HepG2 (cell line): ENCODE data around the gene FITM1. TPM values are rescaled to one million over a fixed set of nuclear protein-coding genes. Genes with fewer than 3 reads are reported as not detected.

Experiments used
- AHR ChIP-seq: IDR thresholded peaks from 2 replicates; pipeline ENCODE4 v1.6.1; 2018; ENCODE audit warnings: missing genetic modification reagents, missing compliant biosample characterization
- ATAD3A ChIP-seq: sonication (generic); formaldehyde crosslinking; IDR thresholded peaks from 2 replicates; pipeline ENCODE4 v1.4.0; 2020; ENCODE audit warnings: missing genetic modification reagents
- ATF3 ChIP-seq: sonication (generic); formaldehyde crosslinking; IDR thresholded peaks from 2 replicates; pipeline ENCODE4 v1.4.0; 2020; ENCODE audit warnings: missing genetic modification reagents
- ATF5 ChIP-seq: sonication (generic); formaldehyde crosslinking; IDR thresholded peaks from 2 replicates; pipeline ENCODE4 v1.4.0; 2020; ENCODE audit warnings: mild to moderate bottlenecking, low read depth, missing genetic modification reagents
- ELF1 ChIP-seq: sonication (generic); formaldehyde crosslinking; IDR thresholded peaks from 2 replicates; pipeline ENCODE4 v1.4.0; 2020; ENCODE audit warnings: missing genetic modification reagents
- EZH2 ChIP-seq: conservative IDR thresholded peaks from 2 replicates; pipeline ENCODE4 v1.6.1; 2012; ENCODE audit warnings: mild to moderate bottlenecking, low read depth, low read length, moderate library complexity
- FOSL1 ChIP-seq: sonication (generic); formaldehyde crosslinking; IDR thresholded peaks from 2 replicates; pipeline ENCODE4 v1.9.0; 2021; ENCODE audit warnings: missing genetic modification reagents, borderline replicate concordance
- FOXK2 ChIP-seq: fragments of 450-650 bp; IDR thresholded peaks from 2 replicates; pipeline ENCODE4 v1.6.1; 2016
- HMGA1 ChIP-seq: sonication (generic); formaldehyde crosslinking; conservative IDR thresholded peaks from 2 replicates; pipeline ENCODE4 v1.4.0; 2020; ENCODE audit warnings: missing genetic modification reagents
- HNF4A ChIP-seq: sonication (generic); formaldehyde crosslinking; IDR thresholded peaks from 2 replicates; pipeline ENCODE4 v1.4.0; 2020; ENCODE audit warnings: missing genetic modification reagents
- HNF4G ChIP-seq, 2 experiments: sonication (generic) in 1 of 2; formaldehyde crosslinking in 1 of 2; IDR thresholded peaks; 2 replicates each; pipeline versions ENCODE4 v1.4.0 to v1.6.1; 2011 to 2020; ENCODE audit warnings: borderline replicate concordance in 2 of 2, low read depth in 2 of 2, mild to moderate bottlenecking in 2 of 2, low read length in 1 of 2, missing genetic modification reagents in 1 of 2, moderate library complexity in 1 of 2
- NCOA1 ChIP-seq: sonication (generic); formaldehyde crosslinking; IDR thresholded peaks from 2 replicates; pipeline ENCODE4 v1.9.0; 2021; ENCODE audit warnings: missing genetic modification reagents
- NFIC ChIP-seq: IDR thresholded peaks from 2 replicates; pipeline ENCODE4 v1.6.1; 2012; ENCODE audit warnings: mild to moderate bottlenecking, low read length, inconsistent platforms
- PCBP2 ChIP-seq: fragments of 200-400 bp; formaldehyde crosslinking; optimal IDR thresholded peaks from 2 replicates; pipeline ENCODE3; 2018; ENCODE audit warnings: low read length, low read depth; ENCODE audit not compliant: poor library complexity, severe bottlenecking
- ZBTB46 ChIP-seq: sonication (generic); formaldehyde crosslinking; IDR thresholded peaks from 2 replicates; pipeline ENCODE4 v1.4.0; 2020; ENCODE audit warnings: mild to moderate bottlenecking, missing genetic modification reagents, borderline replicate concordance
- ZFX ChIP-seq: sonication (generic); formaldehyde crosslinking; IDR thresholded peaks from 2 replicates; pipeline ENCODE4 v1.4.0; 2020; ENCODE audit warnings: mild to moderate bottlenecking, low read depth, missing genetic modification reagents, moderate library complexity
- ZNF136 ChIP-seq: sonication (generic); formaldehyde crosslinking; IDR thresholded peaks from 2 replicates; pipeline ENCODE4 v1.8.1; 2022; ENCODE audit warnings: low read depth, mild to moderate bottlenecking, moderate library complexity, missing genetic modification reagents
- ZNF296 ChIP-seq: sonication (generic); formaldehyde crosslinking; conservative IDR thresholded peaks from 2 replicates; pipeline ENCODE4 v1.5.0; 2020; ENCODE audit warnings: mild to moderate bottlenecking, missing genetic modification reagents
- ZNF619 ChIP-seq: sonication (generic); formaldehyde crosslinking; IDR thresholded peaks from 2 replicates; pipeline ENCODE4 v1.4.0; 2020; ENCODE audit warnings: mild to moderate bottlenecking, missing genetic modification reagents
- ZSCAN31 ChIP-seq: sonication (generic); formaldehyde crosslinking; IDR thresholded peaks from 2 replicates; pipeline ENCODE4 v1.5.0; 2020; ENCODE audit warnings: low read depth, mild to moderate bottlenecking, missing genetic modification reagents
- polyA plus RNA-seq, 8 experiments: library from polyadenylated mRNA; depleted of rRNA in 3 of 8; stranded (reverse) in 7 of 8; unstranded in 1 of 8; fragments of >200 nt; fragmentation: Illumina TruSeq in 4 of 8; extraction: Trizol in 4 of 8; gene quantifications; 2 replicates each; pipeline versions ENCODE4 v1.2.1 to v1.2.3, GENCODE V29; 2011 to 2016; ENCODE audit warnings: low read depth in 4 of 8, missing spikeins in 1 of 8, mixed read lengths in 1 of 8; ENCODE audit not compliant: insufficient read depth in 1 of 8
- total RNA-seq, 5 experiments: library from RNA; depleted of rRNA; stranded (reverse); fragments of >200 nt; fragmentation: Illumina TruSeq; extraction: Trizol; gene quantifications; 2 replicates each; pipeline ENCODE4 v1.2.3, GENCODE V29; 2016; ENCODE audit warnings: low read depth in 1 of 5
- TF ChIP-seq, protein P1 (sequence below): sonication (generic); formaldehyde crosslinking; IDR thresholded peaks from 2 replicates; pipeline ENCODE4 v1.5.0; 2020; ENCODE audit warnings: mild to moderate bottlenecking, missing genetic modification reagents, borderline replicate concordance
- TF ChIP-seq, protein P2 (sequence below): IDR thresholded peaks from 2 replicates; pipeline ENCODE4 v1.6.1; 2016; ENCODE audit warnings: control low read depth
- TF ChIP-seq, protein P3 (sequence below): fragments of 450-650 bp; IDR thresholded peaks from 2 replicates; pipeline ENCODE4 v1.6.1; 2017

Gene FITM1
- total and polyA plus RNA-seq, 2 of the 13 experiments (the other 11 are each of a cell fraction or from before 2014, with no cell fraction given): 2.7 to 5.8 TPM

DNA sequence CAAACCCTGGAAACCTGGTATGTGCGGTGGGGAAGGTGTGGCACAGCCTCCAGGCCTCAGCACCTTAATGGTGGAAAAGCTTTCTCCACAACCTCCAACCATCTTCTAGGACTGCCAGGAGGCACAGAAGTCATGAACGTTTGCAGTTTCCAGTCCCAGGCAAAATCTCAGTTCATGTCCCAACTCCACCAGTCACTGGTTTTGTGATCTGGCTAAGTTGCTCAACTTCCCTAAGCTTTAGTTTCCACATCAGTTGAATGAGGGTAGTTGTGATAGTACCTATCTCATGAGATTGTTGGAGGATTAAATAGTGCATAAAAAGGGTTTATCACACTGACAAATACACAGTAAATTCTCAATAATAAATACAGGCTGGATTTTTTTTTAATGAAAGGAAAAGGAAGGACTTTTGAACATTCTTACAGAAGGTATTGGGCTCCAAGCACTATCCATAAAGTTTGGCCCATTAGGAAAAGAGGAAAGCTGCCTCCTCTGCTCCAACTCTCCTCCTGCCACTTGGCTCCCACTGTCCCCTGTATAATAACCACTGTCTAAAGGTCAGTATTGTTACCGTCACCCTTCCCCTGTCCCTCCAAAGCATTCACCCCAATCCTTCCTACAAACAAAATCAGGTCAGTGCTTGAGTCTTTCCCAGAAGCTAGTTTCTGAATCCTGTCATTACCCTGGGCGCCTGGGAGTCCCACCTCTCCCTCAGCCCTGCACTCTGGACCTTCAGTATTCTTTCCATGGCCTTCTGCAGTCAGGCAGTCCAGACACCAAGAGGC lies 30.1 kb upstream of the FITM1 start (continued):
- TF ChIP-seq ATF3 (CRISPR knock-in tag) (no peak), ATAD3A (CRISPR knock-in tag) (0 out of 2 replicates have a peak, but pooled peaks have one; percentile 51), HNF4A (CRISPR knock-in tag) (peak; percentile 47), EZH2 (no peak), ELF1 (CRISPR knock-in tag) (no peak), FOSL1 (no peak), ZNF296 (CRISPR knock-in tag) (no peak), ATF5 (CRISPR knock-in tag) (no peak), AHR (CRISPR knock-in tag) (no peak), ZNF619 (no peak), ZSCAN31 (CRISPR knock-in tag) (no peak), ZFX (CRISPR knock-in tag) (no peak), NFIC (no peak), HNF4G (IDR thresholded peaks at IDR 0.05; ENCODE audit: borderline replicate concordance, low read depth, low read length) (peak; percentile 13; the same call in 1 of the 2 replicates), HNF4G (CRISPR knock-in tag; IDR thresholded peaks at IDR 0.05; ENCODE audit: borderline replicate concordance, low read depth) (no peak), PCBP2 (no peak), NCOA1 (no peak), HMGA1 (no peak), FOXK2 (no peak), ZNF136 (CRISPR knock-in tag) (no peak), ZBTB46 (CRISPR knock-in tag) (no peak)
- TF ChIP-seq, protein P1, sequence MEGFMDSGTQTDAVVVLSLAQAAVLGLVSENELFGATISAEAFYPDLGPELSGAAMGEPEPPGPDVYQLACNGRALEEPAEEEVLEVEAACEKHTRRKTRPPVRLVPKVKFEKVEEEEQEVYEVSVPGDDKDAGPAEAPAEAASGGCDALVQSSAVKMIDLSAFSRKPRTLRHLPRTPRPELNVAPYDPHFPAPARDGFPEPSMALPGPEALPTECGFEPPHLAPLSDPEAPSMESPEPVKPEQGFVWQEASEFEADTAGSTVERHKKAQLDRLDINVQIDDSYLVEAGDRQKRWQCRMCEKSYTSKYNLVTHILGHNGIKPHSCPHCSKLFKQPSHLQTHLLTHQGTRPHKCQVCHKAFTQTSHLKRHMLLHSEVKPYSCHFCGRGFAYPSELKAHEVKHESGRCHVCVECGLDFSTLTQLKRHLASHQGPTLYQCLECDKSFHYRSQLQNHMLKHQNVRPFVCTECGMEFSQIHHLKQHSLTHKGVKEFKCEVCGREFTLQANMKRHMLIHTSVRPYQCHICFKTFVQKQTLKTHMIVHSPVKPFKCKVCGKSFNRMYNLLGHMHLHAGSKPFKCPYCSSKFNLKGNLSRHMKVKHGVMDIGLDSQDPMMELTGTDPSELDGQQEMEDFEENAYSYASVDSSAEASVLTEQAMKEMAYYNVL (CRISPR knock-in tag): 0 out of 2 replicates have a peak, but pooled peaks have one; percentile 18
- TF ChIP-seq, protein P2, sequence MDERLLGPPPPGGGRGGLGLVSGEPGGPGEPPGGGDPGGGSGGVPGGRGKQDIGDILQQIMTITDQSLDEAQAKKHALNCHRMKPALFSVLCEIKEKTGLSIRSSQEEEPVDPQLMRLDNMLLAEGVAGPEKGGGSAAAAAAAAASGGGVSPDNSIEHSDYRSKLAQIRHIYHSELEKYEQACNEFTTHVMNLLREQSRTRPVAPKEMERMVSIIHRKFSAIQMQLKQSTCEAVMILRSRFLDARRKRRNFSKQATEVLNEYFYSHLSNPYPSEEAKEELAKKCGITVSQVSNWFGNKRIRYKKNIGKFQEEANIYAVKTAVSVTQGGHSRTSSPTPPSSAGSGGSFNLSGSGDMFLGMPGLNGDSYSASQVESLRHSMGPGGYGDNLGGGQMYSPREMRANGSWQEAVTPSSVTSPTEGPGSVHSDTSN (CRISPR knock-in tag): no peak; the same call in 1 of the 2 replicates
- TF ChIP-seq, protein P3, sequence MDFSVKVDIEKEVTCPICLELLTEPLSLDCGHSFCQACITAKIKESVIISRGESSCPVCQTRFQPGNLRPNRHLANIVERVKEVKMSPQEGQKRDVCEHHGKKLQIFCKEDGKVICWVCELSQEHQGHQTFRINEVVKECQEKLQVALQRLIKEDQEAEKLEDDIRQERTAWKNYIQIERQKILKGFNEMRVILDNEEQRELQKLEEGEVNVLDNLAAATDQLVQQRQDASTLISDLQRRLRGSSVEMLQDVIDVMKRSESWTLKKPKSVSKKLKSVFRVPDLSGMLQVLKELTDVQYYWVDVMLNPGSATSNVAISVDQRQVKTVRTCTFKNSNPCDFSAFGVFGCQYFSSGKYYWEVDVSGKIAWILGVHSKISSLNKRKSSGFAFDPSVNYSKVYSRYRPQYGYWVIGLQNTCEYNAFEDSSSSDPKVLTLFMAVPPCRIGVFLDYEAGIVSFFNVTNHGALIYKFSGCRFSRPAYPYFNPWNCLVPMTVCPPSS: no peak
